MM.1S (cell line): ENCODE data around the gene C19orf85.
"Not testable (repeated sequence)": the region's sequence is repeated elsewhere in the genome, so short reads cannot be mapped to it uniquely, and the experiment has no call there.

Source experiments
- DNase-seq: peaks from one replicate; pipeline ENCODE4 v3.0.0-alpha.2; 2015
- H2AFZ ChIP-seq: fragments of 300-600 bp; sonication (generic); 2 replicates; pipeline ENCODE4 v1.6.0; 2016; ENCODE audit warnings: antibody characterized with exemption, low read length
- H3F3A ChIP-seq: fragments of 300-600 bp; sonication (generic); 2 replicates; pipeline ENCODE4 v1.6.1; 2016; ENCODE audit warnings: mild to moderate bottlenecking, antibody characterized with exemption, low read length, moderate library complexity, mixed read lengths; ENCODE audit not compliant: insufficient read depth
- H3K27ac ChIP-seq: fragments of 300-600 bp; sonication (generic); 2 replicates; pipeline ENCODE4 v1.5.1; 2016; ENCODE audit warnings: mild to moderate bottlenecking, low read length
- H3K27me3 ChIP-seq: fragments of 300-600 bp; sonication (generic); replicated peaks from 2 replicates; pipeline ENCODE4 v1.6.0; 2016; ENCODE audit warnings: low read length; ENCODE audit not compliant: insufficient read depth
- H3K36me3 ChIP-seq: fragments of 300-600 bp; sonication (generic); replicated peaks from 2 replicates; pipeline ENCODE4 v1.6.1; 2016; ENCODE audit warnings: mild to moderate bottlenecking, low read length, mixed read lengths; ENCODE audit not compliant: insufficient read depth
- H3K4me1 ChIP-seq: fragments of 300-600 bp; sonication (generic); 2 replicates; pipeline ENCODE4 v1.6.1; 2016; ENCODE audit warnings: low read length, mixed read lengths
- H3K4me2 ChIP-seq: fragments of 300-600 bp; sonication (generic); 2 replicates; pipeline ENCODE4 v1.6.0; 2016; ENCODE audit warnings: low read depth, low read length
- H3K4me3 ChIP-seq: fragments of 300-600 bp; sonication (generic); 2 replicates; pipeline ENCODE4 v1.5.1; 2016; ENCODE audit warnings: low read length, mixed read lengths
- H3K79me2 ChIP-seq: fragments of 300-600 bp; sonication (generic); 2 replicates; pipeline ENCODE4 v1.6.1; 2016; ENCODE audit warnings: mixed run types, low read length, mixed read lengths
- H3K9ac ChIP-seq: fragments of 300-600 bp; sonication (generic); 2 replicates; pipeline ENCODE4 v1.6.1; 2016; ENCODE audit warnings: low read length, mixed read lengths
- H3K9me2 ChIP-seq: fragments of 300-600 bp; sonication (generic); replicated peaks from 2 replicates; pipeline ENCODE4 v1.6.1; 2016; ENCODE audit warnings: mild to moderate bottlenecking, low read length, mixed read lengths; ENCODE audit not compliant: insufficient read depth
- H3K9me3 ChIP-seq: fragments of 300-600 bp; sonication (generic); replicated peaks from 2 replicates; pipeline ENCODE4 v1.6.1; 2016; ENCODE audit warnings: mild to moderate bottlenecking, low read length, mixed read lengths; ENCODE audit not compliant: insufficient read depth
- H4K20me1 ChIP-seq: fragments of 300-600 bp; sonication (generic); 2 replicates; pipeline ENCODE4 v1.6.1; 2016; ENCODE audit warnings: mild to moderate bottlenecking, low read length, moderate library complexity, mixed read lengths; ENCODE audit not compliant: insufficient read depth
- EZH2 ChIP-seq: fragments of 300-600 bp; sonication (generic); optimal IDR thresholded peaks from 2 replicates; pipeline ENCODE3; 2017; ENCODE audit warnings: low read depth, mild to moderate bottlenecking, antibody characterized with exemption, low read length, mixed read lengths
- EZH2phosphoT487 ChIP-seq: fragments of 300-600 bp; sonication (generic); IDR thresholded peaks from 2 replicates; pipeline ENCODE4 v1.6.1; 2018; ENCODE audit warnings: antibody characterized with exemption, low read length
- TF ChIP-seq, protein P1 (sequence below): fragments of 300-600 bp; sonication (generic); IDR thresholded peaks from 2 replicates; pipeline ENCODE4 v1.5.1; 2016; ENCODE audit warnings: antibody characterized with exemption, low read length, mixed read lengths

The C19orf85 gene

DNA sequence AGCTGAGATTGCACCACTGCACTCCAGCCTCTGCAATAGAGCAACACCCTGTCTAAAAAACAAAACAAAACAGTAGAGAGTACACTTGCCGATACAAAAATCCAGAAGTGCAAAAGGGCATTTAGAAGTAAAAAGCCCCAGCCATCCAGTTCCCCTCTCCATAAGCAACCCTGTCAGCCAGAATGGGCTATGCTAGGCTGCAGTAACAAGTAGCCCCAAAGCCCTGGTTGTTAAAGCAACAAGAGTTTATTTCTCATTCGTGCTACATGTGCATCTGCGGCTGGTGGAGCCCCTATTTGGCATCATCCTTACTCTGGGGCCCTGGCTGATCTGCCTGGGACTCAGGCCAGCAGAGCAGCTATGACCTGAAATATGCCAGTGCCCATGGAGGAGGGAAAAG lies 40.0 kb downstream of the C19orf85 start:
- no peak for DNase-seq
- peaks cover 75% of the 10 kb centered on the region for H3K27me3 ChIP-seq
- no peaks in the 10 kb centered on the region for H3K36me3 ChIP-seq
- no peak overlapping the region for H3K27ac ChIP-seq
- no peak overlapping the region for H3K4me2 ChIP-seq
- no peaks in the 10 kb centered on the region for H4K20me1 ChIP-seq
- H2AFZ ChIP-seq, result no peak overlapping the region
- no peak overlapping the region for H3K9ac ChIP-seq
- TF ChIP-seq EZH2phosphoT487, result no peak
- TF ChIP-seq, protein P1, sequence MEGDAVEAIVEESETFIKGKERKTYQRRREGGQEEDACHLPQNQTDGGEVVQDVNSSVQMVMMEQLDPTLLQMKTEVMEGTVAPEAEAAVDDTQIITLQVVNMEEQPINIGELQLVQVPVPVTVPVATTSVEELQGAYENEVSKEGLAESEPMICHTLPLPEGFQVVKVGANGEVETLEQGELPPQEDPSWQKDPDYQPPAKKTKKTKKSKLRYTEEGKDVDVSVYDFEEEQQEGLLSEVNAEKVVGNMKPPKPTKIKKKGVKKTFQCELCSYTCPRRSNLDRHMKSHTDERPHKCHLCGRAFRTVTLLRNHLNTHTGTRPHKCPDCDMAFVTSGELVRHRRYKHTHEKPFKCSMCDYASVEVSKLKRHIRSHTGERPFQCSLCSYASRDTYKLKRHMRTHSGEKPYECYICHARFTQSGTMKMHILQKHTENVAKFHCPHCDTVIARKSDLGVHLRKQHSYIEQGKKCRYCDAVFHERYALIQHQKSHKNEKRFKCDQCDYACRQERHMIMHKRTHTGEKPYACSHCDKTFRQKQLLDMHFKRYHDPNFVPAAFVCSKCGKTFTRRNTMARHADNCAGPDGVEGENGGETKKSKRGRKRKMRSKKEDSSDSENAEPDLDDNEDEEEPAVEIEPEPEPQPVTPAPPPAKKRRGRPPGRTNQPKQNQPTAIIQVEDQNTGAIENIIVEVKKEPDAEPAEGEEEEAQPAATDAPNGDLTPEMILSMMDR, result no peak
- TF ChIP-seq EZH2, result no peak
- no peaks in the 10 kb centered on the region for H3K9me3 ChIP-seq
- H3K4me3 ChIP-seq, result no peak overlapping the region
- H3K4me1 ChIP-seq, result no peaks in the 10 kb centered on the region
- H3K9me2 ChIP-seq, result no peaks in the 10 kb centered on the region
- H3K79me2 ChIP-seq, result no peaks in the 10 kb centered on the region
- H3F3A ChIP-seq, result no peaks in the 10 kb centered on the region

DNA sequence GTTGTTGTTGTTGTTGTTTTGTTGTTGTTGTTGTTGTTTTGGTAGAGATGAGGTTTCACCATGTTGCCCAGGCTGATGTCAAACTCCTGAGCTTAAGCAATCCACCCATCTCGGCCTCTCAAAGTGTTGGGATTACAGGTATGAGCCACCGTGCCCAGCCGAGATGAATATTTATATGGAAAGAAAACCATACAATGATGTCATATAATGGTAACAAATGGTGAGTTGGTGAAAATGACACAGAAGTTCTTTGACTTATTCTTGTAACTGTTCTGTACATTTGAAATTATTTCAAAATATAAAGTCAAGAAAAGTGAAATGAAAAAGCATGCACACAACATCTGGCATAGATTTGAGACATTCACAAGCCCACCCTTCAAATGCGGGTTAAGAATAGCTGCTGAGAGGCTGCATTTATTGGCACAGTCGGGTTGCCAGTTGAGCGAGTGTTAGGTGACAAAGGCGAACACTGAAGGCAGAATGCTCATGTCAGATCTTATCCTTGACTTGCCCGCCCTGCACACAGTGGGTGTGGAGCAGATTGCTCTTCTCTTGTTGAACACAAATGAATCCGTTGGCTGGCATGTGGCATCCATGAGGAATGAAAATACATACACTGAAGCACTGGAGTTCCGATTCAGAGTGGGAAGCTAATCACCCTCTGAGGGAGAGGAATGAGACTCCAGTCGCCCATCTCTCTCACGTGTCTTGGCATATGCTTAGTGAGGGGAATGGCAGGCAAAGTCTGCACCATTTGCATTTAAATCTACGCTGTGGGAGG lies 41.1 kb downstream of the C19orf85 start:
- no peaks in the 10 kb centered on the region for H4K20me1 ChIP-seq
- H3K4me1 ChIP-seq, result no peaks in the 10 kb centered on the region
- H3K4me2 ChIP-seq, result no peak overlapping the region
- H3K79me2 ChIP-seq, result no peaks in the 10 kb centered on the region
- H3F3A ChIP-seq, result no peaks in the 10 kb centered on the region
- H3K27me3 ChIP-seq, result peaks cover 70% of the 10 kb centered on the region
- DNase-seq, result no peak
- H2AFZ ChIP-seq, result no peak overlapping the region
- H3K9ac ChIP-seq, result no peak overlapping the region
- no peaks in the 10 kb centered on the region for H3K36me3 ChIP-seq
- no peak overlapping the region for H3K27ac ChIP-seq
- no peaks in the 10 kb centered on the region for H3K9me2 ChIP-seq
- H3K9me3 ChIP-seq, result no peaks in the 10 kb centered on the region
- TF ChIP-seq EZH2phosphoT487 (no peak), EZH2 (no peak)
- TF ChIP-seq, protein P1, result no peak
- no peak overlapping the region for H3K4me3 ChIP-seq

DNA sequence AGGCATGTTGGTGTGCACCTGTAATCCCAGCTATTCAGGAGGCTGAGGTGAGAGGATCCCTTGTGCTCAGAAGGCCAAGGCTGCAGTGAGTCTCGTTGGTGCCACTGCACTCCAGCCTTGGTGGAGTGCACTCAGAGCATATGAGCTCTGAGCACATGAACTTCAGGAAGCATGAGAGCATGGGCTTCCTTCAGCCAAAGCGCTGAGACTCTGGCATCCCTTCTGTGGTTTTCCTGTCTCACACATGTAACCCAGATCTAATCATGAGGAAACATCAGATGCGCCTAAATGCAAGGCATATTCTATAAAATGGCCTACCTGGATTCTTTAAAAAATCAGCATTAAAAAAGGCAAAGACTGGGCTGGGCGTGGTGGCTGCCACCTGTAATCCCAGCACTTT lies 43.3 kb downstream of the C19orf85 start:
- not testable (repeated sequence) for DNase-seq, H3K36me3 ChIP-seq, H4K20me1 ChIP-seq, H2AFZ ChIP-seq, H3K9ac ChIP-seq, H3K4me3 ChIP-seq, H3K79me2 ChIP-seq, H3F3A ChIP-seq, H3K27ac ChIP-seq, H3K9me3 ChIP-seq, H3K9me2 ChIP-seq, H3K4me2 ChIP-seq, H3K4me1 ChIP-seq
- peaks cover 53% of the 10 kb centered on the region for H3K27me3 ChIP-seq

DNA sequence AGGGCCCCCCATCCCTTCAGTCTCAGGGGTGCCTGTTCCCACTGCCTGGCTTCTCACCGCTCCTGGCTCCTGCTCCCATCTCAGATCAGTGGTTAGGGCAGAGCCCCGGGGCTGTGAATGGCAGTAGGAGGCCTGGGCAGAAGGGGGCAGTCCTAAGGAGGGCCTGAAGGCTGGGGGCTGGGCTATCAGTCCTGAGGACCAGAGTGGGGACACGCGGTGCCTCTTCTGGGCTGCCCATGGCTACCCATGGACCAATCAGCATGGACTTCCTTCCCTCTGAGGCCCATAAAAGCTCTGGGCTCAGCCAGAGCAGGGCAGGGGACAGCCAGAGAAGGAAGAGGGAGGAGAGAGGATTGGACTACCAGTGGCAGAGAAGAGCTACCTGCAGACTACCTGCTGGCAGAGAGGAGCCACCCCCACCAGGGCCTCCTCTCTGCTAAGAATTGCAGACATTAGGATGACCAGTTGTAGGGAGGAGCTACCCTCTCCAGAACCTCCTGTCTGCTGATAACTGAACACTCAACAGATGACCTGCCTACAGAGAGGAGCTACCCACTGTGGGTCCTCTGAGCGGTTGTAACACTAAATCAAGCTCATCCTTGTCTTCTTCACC lies 44.8 kb downstream of the C19orf85 start:
- DNase-seq, result no peak
- Histone ChIP-seq H3K27me3 (peaks cover 46% of the 10 kb centered on the region), H3K9me2 (no peaks in the 10 kb centered on the region), H3K79me2 (no peaks in the 10 kb centered on the region), H3K4me1 (no peaks in the 10 kb centered on the region), H3K27ac (no peak overlapping the region), H3K9ac (no peak overlapping the region), H3K4me2 (no peak overlapping the region), H3K4me3 (no peak overlapping the region), H4K20me1 (no peaks in the 10 kb centered on the region), H3K9me3 (no peaks in the 10 kb centered on the region), H3K36me3 (no peaks in the 10 kb centered on the region), H3F3A (no peaks in the 10 kb centered on the region), H2AFZ (no peak overlapping the region)
- TF ChIP-seq EZH2 (no peak), EZH2phosphoT487 (no peak)
- TF ChIP-seq, protein P1, result no peak
